Activated CD4-positive, alpha-beta T cell treated with anti-CD3 and anti-CD28 coated beads, Interleukin-2, Interleukin-6, amounts not matched to agents 100 ng/mL and 50 ng/mL, durations not matched to agents 16 hours and 8 hours (primary cell): ENCODE data around the gene METTL24.
"Not testable (repeated sequence)": the region's sequence is repeated elsewhere in the genome, so short reads cannot be mapped to it uniquely, and the experiment has no call there.

ENCODE experiments used
- DNase-seq: peaks from one replicate; pipeline ENCODE4 v3.0.0-alpha.2; 2020

The METTL24 gene

GRCh38 chr6:110332281-110332680 is 25.9 kb downstream of the METTL24 start:
- peak; percentile 2 for DNase-seq

- no peak for DNase-seq
Measured at GRCh38 chr6:110331816-110332215, 26.3 kb downstream of the METTL24 start.

- DNase-seq: no peak
Measured at GRCh38 chr6:110331390-110331789, 26.8 kb downstream of the METTL24 start.

DNA sequence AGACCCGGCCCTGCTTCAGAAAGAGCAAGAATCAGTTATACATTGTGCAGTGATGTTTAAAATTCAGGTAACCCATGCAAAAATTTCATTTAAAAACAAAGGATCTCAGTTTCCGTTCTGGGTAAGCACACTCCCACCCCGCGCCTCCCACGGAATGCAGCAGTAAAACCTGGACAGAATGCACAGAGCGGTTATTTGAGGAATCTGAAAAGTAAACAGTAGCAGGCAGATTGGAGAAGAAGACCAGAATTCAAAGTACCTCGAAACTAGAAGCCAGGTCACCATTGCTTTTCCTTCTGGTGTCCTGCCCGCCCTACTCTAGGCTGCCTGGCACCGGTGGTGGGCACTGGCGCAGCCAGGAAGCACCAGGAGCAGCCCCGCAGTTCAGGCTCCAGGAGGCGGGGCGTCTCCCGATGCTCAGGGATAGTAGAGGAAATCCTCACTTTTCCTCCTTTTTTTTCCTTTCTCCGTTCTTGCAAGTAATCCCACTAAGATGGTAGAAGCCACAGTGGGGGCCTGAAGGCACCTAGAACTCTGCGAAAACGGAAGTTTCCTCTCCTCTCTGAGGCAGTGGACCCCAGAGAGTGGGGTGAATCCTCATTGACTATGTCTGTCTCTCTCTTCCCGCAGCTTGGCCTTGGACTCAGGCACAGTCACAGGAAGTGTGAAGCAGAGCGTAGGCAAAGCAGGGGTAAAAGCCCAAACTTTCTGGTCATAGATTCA is 28.3 kb downstream of the METTL24 start:
- DNase-seq: no peak

DNA sequence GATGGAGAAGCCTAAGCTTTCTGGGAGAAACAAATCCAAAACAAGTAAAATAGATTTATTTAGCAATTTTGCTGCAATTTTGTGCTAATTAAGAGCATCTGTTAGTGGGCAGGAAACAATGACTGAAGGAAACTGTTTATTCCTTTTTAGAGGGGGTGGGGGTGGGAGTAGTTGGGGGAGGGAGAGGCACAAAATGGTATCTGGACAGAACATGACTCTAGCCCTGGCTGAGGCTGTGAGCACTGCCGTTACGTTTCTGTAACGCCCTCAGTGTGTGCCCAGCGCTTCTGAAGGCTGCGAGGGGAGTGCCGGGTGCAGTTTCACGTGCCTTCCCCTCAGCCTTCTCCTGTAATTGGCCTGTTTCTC is 28.8 kb downstream of the METTL24 start:
- no peak for DNase-seq

DNA sequence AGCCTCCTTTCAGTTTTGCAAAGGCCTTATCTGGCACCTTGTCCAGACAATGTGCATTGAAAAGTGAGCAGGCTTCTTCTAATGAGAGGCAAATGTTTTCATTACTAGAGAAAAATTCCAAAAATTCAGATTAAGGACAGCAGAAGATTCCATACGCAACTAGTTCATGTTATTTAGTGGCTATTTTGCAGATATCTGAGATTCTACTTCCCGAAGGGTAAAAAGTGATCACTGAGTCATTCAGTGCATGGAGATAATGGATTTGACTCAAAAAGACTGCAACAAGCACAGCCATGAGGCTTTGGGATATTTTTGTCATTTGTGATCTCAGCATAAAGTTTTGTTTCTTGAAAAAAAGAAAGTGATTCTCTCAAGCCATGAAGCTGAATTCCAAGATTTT is 29.9 kb downstream of the METTL24 start:
- DNase-seq: no peak

GRCh38 chr6:110327391-110327790 is 30.8 kb downstream of the METTL24 start:
- DNase-seq: no peak

GRCh38 chr6:110326609-110327008 is 31.5 kb downstream of the METTL24 start:
- DNase-seq: no peak

DNA sequence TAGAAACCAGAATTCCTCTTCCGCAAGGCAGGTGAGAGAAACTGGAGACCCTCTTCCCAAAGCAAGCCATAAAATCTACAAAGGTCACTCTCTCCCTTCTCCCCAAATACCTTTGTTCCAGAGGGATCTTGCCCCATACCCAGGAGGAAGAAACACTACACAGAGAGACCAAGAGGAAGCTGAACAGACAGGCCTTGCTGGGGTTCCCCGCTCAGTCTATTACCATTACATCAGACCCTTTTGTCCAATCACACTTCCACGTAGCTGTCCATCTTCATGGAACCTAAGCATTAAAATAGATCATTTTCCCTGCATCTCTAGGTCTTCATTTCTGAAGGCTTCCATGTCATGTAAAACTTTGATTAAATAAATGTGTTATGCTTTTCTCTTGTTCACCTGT is 32.1 kb downstream of the METTL24 start:
- DNase-seq: no peak

- no peak for DNase-seq
Measured at GRCh38 chr6:110325197-110325596, 33.0 kb downstream of the METTL24 start.

DNA sequence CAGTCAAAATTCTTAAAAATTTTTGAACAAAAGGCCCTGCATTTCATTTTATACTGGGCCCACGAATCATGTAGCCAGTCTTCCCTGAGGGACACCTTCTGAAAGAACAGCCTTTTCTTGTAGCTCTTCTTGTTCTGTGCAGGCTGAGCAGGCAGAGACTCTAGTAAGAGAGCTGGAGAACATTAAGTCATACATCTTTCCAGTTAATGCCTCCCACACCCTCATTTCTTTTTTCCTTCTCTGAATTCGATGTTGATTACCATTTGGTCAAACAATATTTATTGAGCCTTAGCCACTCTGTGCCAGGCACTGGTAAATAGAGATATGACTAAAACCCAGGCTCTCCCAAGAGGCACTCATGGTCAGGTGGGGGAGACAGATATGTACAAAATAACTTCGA is 33.6 kb downstream of the METTL24 start:
- DNase-seq: no peak

- no peak for DNase-seq
Measured at GRCh38 chr6:110323258-110323657, 34.9 kb downstream of the METTL24 start.

DNA sequence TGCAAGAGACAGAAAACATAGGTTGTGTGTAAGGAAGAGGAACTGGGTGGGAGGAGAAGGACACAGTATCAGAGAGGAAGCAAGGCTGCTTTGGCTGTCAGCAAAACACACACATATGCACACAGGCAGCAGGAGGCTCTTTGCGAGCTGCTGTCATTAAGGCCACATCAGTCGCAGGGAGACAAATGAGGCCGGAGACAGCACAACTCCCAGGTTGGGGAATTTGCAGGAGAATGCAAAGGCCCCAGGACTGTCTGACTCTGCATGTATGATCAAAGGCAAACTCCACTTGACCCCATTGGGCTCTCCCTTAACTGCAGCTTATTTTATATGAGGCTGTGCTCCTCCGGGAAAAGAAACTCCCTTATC is 35.3 kb downstream of the METTL24 start:
- no peak for DNase-seq

DNA sequence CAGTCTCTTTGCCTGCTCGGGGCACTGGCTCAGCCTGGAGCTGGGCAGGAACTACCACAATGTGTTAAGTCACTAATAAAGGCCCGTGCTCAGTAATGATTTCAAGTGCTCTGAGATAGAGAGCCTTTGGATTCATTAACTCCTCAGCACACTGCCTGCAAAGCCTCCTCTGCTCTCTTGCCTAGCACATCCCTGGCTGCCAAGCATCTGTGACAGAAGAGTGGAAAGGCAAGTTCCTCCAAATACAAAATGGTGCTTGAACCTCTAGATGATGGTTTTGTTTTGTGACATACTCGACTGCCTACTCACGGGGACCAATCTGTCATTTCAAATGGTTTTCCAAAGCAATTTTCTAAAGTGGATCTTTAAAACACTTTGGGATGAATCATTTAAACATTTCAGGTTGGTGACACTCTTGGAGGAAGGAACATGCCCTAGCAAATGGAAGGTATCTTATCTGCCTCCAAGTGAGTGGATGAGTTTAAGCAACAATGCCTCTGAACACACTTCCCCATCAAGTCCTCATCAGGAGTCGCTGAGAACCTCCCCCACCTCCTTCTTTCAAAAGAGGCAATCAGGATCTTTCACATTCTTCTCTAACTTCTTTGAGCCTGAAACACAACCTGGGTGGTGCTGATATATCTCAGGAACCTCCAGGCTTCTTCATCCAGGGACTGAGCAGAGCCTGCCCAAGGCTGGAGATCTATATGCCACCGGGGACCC is 35.8 kb downstream of the METTL24 start:
- no peak for DNase-seq

DNA sequence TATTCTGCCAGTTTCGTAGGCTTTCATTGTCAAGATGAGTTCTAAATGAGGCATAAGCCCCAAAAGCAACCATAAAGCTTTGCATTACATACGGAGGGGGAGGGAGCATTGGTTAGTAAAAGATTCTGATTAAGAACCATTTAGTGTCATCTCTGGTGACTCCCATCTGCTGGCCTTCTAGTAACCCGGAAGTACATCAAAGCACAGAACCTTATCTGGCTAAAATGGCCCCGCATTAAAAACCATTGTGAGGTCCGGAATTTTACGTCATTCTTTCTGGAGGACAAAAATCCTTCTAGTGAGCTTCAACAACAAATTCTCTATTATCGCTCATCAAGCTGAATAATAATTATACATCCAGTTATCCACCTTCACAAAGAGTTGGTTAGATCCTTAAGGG is 37.8 kb downstream of the METTL24 start:
- DNase-seq: no peak

DNA sequence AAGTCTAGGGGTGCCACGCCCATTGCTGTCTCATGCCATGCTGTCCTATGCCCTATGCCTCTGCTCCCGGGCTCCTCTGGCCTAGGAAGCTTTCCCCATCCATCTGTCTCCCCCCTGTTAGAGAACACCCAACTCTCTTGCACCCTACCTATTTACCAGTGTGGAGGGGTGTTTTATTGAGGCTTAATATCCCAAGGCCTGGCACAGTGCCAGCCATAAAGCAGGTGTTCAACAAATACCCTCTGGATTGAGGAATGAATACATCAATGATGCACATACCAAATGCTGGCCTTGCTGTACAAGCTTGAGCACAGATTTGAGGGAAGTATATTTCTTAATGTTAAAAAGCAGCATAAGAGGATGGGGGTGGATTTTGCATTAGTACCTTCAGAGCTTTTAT is 38.3 kb downstream of the METTL24 start:
- no peak for DNase-seq

- no peak for DNase-seq
Measured at GRCh38 chr6:110319381-110319780, 38.8 kb downstream of the METTL24 start.

DNA sequence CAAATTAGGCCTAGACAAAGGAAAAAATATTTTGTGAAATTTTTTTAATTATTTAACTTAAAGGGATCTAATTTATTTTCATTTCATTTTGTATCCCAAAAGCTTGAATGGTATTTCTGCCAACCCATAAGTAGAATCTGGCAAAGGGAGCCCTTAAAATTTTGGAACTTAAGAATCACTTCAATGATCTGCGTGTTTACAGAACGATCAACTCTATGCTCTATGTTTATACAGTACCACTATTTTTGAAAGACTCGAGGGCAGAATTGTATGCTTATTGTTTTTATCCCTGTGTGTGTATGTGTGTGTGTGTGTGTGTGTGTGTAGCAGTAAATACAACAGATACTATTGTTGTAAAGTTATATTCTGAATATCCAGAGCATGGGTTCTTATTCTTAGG is 39.2 kb downstream of the METTL24 start:
- no peak for DNase-seq

GRCh38 chr6:110317646-110318045 is 40.5 kb downstream of the METTL24 start:
- no peak for DNase-seq

DNA sequence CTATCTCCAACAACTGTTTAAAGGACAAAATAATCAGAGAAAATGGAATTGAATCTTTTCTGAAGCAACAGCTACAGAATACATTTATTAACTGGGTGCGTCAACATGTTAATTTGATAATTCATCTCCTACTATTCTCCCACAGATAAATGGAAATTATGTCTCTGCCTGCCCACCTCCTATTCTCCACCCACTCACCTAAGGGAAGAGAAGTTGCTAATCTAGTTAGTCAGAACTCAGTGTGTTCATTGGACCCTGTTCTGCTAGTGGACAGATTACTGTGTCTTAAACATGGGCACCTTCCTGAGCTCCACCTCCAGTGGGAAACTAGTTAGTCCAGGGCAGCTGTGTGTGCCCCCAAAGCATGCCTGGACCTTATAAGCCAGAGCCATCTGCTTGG is 41.0 kb downstream of the METTL24 start:
- DNase-seq: no peak

DNA sequence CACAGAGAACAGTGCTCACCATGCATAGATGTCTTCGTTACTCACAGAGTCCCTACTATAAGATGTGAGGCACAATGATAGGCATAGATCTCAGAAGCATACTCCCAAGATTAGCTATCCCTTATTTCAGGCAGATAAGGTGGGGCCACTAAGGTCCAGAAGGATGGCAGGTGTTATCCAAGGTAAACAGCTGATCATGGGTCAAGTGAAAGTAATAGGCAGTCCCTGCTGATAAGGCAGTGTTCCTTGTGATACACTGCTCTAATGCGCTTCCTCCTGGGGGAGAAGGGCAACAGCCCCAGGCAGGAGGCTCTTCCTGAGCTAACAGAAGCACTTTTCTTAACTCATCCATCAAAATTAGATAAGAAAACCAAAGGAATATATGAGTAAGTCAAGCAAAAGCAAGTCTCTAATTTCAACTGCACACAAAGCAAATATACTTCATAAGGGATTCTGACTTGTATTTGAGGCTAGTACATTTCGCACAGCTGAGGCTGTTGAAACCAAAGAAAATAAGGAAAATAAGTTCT is 42.2 kb downstream of the METTL24 start:
- DNase-seq: no peak

GRCh38 chr6:110315207-110315868 is 42.8 kb downstream of the METTL24 start:
- no peak for DNase-seq

GRCh38 chr6:110310861-110311446 is 47.2 kb downstream of the METTL24 start:
- no peak for DNase-seq

DNA sequence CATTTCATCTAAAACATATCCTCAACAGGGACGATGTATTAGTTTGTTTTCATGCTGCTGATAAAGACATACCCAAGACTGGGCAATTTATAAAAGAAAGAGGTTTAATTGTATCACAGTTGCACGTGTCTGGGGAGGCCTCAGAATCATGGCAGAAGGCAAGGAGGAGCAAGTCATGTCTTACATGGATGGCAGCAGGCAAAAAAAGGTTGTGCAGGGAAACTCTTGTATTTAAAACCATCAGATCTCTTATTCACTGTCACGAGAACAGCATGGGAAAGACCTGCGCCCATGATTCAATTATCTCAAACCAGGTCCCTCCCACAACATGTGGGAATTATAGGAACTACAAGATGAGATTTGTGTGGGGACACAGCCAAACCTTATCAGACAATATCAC is 48.7 kb downstream of the METTL24 start:
- DNase-seq: not testable (repeated sequence)
